GM19467 (cell line): ENCODE data around the gene MCCD1.

Source experiments
- ATAC-seq: cut with Tn5 transposase; IDR thresholded peaks from one replicate; pipeline ENCODE4 v1.9.1; 2021; ENCODE audit warnings: mild to moderate bottlenecking, moderate library complexity; ENCODE audit not compliant: unreplicated experiment

Gene MCCD1

GRCh38 chr6:31568537-31568961 is 39.8 kb downstream of the MCCD1 start:
- ATAC-seq: peak; percentile 59

- ATAC-seq: no peak
Measured at GRCh38 chr6:31569861-31570536, 41.2 kb downstream of the MCCD1 start.

GRCh38 chr6:31572041-31572911 is 43.5 kb downstream of the MCCD1 start, which contains the start of gene LTA:
LTA (plus strand) TSS chr6:31572289; CDS start chr6:31572743, 454 bp downstream.
- peak; percentile 30 for ATAC-seq

- no peak for ATAC-seq
Measured at GRCh38 chr6:31573239-31574105, 44.7 kb downstream of the MCCD1 start.

- no peak for ATAC-seq
Measured at GRCh38 chr6:31574106-31575061, 45.6 kb downstream of the MCCD1 start.

GRCh38 chr6:31575335-31575901 is 46.7 kb downstream of the MCCD1 start, which contains the start of gene TNF:
TNF (plus strand) TSS chr6:31575565; CDS start chr6:31575742, 177 bp downstream.
- no peak for ATAC-seq

GRCh38 chr6:31575952-31576685 is 47.4 kb downstream of the MCCD1 start:
- no peak for ATAC-seq

- no peak for ATAC-seq
Measured at GRCh38 chr6:31576897-31577578, 48.3 kb downstream of the MCCD1 start.

GRCh38 chr6:31577579-31577966 is 48.8 kb downstream of the MCCD1 start:
- ATAC-seq: no peak

- no peak for ATAC-seq
Measured at GRCh38 chr6:31578184-31579118, 49.7 kb downstream of the MCCD1 start.

GRCh38 chr6:31579119-31579505 is 50.4 kb downstream of the MCCD1 start:
- ATAC-seq: no peak
